Cardiac fibroblast (primary cell): Measurements from ENCODE around the gene TMEM158.
A peak's percentile ranks its signal among the peaks of the same experiment; 100 is the strongest.

Source experiments
- DNase-seq, 2 donors: peaks; one replicate each; pipeline versions ENCODE4 v3.0.0 to v3.0.0-alpha.2; 2010; ENCODE audit warnings: low read depth in 2 of 2
- H3K4me3 ChIP-seq, 2 donors: replicated peaks in 1 of 2; 1 replicate in 1 of 2; 2 replicates in 1 of 2; pipeline ENCODE4 v1.5.1; 2011; ENCODE audit warnings: low read depth in 2 of 2, low read length in 2 of 2, mild to moderate bottlenecking in 2 of 2, moderate library complexity in 1 of 2
- TF ChIP-seq, protein P1 (sequence below): IDR thresholded peaks from one replicate; pipeline ENCODE4 v1.5.1; 2011; ENCODE audit warnings: low read depth, mild to moderate bottlenecking, low read length, inconsistent platforms

The TMEM158 gene

DNA sequence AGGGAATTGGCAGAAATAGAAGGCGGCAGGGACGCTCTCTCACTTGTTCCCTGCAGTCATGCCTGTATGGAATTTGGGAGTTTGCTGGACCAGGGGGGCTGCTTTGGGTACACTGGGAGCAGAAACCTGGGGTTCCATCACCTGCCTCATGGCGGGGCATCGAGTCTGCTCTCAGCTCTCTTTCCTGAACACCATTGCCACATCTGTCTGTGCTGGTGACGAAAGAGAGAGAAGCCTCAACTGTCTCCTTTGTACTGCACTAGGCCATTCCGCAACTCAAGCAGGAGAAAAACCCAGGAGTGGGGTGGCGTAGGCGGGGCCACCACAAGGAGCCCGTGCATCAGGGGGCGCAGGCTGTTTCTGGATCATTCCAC is 14.0 kb downstream of the TMEM158 start:
- no peak for DNase-seq
- no peak overlapping the region for H3K4me3 ChIP-seq

GRCh38 chr3:45211466-45212094 is 14.5 kb downstream of the TMEM158 start:
- TF ChIP-seq, protein P1, sequence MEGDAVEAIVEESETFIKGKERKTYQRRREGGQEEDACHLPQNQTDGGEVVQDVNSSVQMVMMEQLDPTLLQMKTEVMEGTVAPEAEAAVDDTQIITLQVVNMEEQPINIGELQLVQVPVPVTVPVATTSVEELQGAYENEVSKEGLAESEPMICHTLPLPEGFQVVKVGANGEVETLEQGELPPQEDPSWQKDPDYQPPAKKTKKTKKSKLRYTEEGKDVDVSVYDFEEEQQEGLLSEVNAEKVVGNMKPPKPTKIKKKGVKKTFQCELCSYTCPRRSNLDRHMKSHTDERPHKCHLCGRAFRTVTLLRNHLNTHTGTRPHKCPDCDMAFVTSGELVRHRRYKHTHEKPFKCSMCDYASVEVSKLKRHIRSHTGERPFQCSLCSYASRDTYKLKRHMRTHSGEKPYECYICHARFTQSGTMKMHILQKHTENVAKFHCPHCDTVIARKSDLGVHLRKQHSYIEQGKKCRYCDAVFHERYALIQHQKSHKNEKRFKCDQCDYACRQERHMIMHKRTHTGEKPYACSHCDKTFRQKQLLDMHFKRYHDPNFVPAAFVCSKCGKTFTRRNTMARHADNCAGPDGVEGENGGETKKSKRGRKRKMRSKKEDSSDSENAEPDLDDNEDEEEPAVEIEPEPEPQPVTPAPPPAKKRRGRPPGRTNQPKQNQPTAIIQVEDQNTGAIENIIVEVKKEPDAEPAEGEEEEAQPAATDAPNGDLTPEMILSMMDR, result no peak
- H3K4me3 ChIP-seq, result no peak overlapping the region
- DNase-seq, result peak in 1 of 2 donors; percentile 46

More for the DNA sequence above, 14.0 kb downstream of the TMEM158 start:
- TF ChIP-seq, protein P1, result no peak

DNA sequence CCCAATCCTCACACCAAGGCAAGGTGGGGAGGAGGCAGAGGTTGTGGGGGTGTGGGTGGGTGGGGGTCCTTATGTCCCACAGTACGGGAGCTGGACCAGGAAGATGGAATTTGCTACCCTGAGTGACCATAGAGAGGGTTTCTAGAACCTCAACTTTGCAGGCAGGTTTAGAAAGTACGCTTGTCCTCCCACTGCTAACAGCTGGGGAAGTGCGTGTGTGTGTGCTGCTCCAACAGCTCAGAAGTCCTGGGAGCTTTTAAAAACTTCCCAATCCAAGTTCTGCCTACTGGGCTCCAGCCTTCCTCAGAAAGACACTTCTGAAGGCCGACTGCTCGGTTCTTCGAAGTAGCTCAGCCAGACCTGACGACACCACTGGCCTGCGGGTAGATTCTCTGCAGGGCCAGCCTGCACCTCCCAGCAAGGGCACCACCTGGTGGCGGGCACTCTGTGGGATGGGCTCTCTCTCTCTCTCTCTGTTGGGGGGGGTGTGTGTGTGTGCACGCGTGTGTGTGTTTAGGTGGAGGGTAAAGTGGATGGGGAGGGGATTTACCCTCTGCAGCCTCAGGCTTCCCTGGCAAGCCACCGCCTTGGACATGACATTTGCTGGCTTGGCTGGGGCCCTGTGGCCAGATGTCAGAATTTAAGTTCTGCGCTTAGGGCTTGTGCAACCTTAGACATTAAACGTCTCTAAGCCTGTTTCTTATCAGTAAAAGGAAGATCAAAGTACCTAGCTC is 15.6 kb downstream of the TMEM158 start:
- peak; percentile 86 to 87 for DNase-seq
- TF ChIP-seq, protein P1, result peak; percentile 90

GRCh38 chr3:45209526-45209925 is 16.6 kb downstream of the TMEM158 start:
- H3K4me3 ChIP-seq, result no peak overlapping the region
- DNase-seq, result no peak
- TF ChIP-seq, protein P1, result no peak

More for the DNA sequence above, 15.6 kb downstream of the TMEM158 start:
- no peak overlapping the region for H3K4me3 ChIP-seq

DNA sequence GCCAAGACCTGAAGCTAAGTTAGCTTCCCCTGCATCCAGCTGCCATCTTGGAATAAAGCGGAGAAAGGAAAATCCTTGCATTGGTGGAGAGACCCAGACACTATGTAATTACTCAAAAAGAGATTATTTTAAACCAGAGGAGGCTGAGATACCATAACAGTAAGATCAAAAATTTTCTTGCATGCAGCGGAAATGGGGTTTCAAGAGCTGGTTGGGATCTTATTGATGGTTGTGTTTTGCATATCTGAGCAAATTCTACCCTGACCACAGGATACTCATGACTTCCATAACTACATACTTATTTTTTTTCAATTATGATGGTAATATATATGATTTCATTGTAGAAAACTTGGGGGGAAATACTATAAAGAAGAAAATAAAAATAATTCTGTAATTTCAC is 17.5 kb downstream of the TMEM158 start:
- H3K4me3 ChIP-seq, result no peak overlapping the region
- TF ChIP-seq, protein P1, result no peak
- no peak for DNase-seq

- no peak for DNase-seq
- TF ChIP-seq, protein P1, result no peak
- no peak overlapping the region for H3K4me3 ChIP-seq
Observed at GRCh38 chr3:45207446-45207845, 18.6 kb downstream of the TMEM158 start.
